Thyroid gland (tissue), 4 donors: ENCODE results near the gene TBC1D24.
A peak's percentile ranks its signal among the peaks of the same experiment; 100 is the strongest.

Experiments
- CTCF ChIP-seq, 6 experiments: fragments of 200-600 bp in 3 of 6; fragments of 450-650 bp in 3 of 6; sonication (generic) in 3 of 6; IDR thresholded peaks; one replicate each; pipeline ENCODE4 v1.5.1; 2016 to 2019; ENCODE audit warnings: antibody characterized with exemption in 6 of 6, mild to moderate bottlenecking in 2 of 6, inconsistent platforms in 1 of 6, moderate library complexity in 1 of 6
- POLR2A ChIP-seq, 2 donors: fragments of 450-650 bp; IDR thresholded peaks; one replicate each; pipeline ENCODE4 v1.6.1; 2017; ENCODE audit warnings: antibody characterized with exemption in 2 of 2, mild to moderate bottlenecking in 2 of 2, moderate library complexity in 1 of 2

GRCh38 chr16:2537451-2538379, 62.8 kb downstream of the TBC1D24 start, which contains the start of gene PDPK1:
- no peak for TF ChIP-seq CTCF (IDR thresholded peaks at IDR 0.05)
- TF ChIP-seq POLR2A (IDR thresholded peaks at IDR 0.05) = peak in 1 of 2 donors; percentile 55
